Epithelial cell of esophagus (primary cell): ENCODE results near the gene ACTR3.

Source experiments
- DNase-seq: peaks from one replicate; pipeline ENCODE4 v3.0.0; 2010; ENCODE audit warnings: low read depth
- H3K4me3 ChIP-seq: 2 replicates; pipeline ENCODE4 v1.5.1; 2011; ENCODE audit warnings: mild to moderate bottlenecking, low read length, control low read depth
- CTCF ChIP-seq: IDR thresholded peaks from 2 replicates; pipeline ENCODE4 v1.5.1; 2011; ENCODE audit warnings: low read depth, mild to moderate bottlenecking, low read length, control low read depth, inconsistent platforms; ENCODE audit not compliant: insufficient read depth; ENCODE audit errors: missing control alignments

ACTR3 gene

DNA sequence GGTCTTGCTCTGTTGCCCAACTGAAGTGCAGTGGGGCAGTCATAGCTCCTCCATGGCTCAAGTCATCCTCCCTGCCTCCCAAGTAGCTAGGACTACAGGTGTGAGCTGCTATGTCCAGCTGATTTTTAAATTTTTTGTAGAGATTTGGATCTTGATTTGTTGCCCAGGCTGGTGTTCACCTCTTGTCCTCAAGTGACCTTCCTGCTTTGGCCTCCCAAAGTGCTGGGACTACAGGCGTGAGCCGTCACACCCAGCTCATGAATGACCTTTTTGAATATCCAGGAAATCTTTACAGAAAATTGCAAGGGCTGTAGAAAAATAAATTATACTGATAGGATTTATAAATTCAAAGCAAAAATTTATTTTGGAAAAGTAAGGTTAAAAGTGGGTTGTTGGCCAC lies 17.4 kb downstream of the ACTR3 start:
- no peak overlapping the region for H3K4me3 ChIP-seq
- TF ChIP-seq CTCF: no peak
- no peak for DNase-seq

GRCh38 chr2:113910110-113910717 lies 20.3 kb downstream of the ACTR3 start:
- peak; percentile 23 for DNase-seq
- no peak for TF ChIP-seq CTCF
- no peak overlapping the region for H3K4me3 ChIP-seq

DNA sequence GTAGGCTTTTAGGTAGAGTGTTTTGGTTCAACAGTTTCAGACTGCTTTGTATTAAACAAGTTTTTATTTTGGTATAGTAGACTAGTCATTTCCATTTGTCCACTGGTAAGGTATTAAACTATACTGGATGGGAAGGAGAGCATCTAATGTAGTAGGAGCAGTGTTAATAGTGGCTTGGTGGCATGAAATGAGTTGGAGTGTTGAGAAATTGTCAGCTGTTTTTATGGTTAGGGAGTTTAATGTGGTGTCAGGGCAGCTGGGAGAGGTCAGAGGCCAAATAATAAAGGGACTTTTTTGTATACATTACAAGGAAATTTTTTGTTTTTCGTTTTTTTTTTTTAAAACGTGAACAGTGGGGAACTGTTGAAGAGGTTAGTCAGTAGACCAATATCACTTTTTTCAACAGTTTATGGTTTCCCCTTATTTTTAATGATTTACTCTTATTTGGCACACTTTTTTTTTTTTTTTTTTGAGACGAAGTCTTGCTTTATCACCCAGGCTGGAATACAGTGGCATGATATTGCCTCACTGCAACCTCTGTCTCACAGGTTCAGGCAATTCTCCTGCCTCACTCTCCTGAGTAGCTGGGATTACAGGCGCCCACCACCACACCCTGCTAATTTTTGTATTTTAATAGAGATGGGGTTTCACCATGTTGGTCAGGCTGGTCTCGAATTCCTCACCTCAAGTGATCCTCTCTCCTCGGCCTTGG lies 21.2 kb downstream of the ACTR3 start:
- no peak for DNase-seq
- H3K4me3 ChIP-seq: no peak overlapping the region
- TF ChIP-seq CTCF: no peak

- no peak for DNase-seq
- H3K4me3 ChIP-seq: no peak overlapping the region
- no peak for TF ChIP-seq CTCF
Measured at GRCh38 chr2:113915082-113915819, 25.4 kb downstream of the ACTR3 start.

DNA sequence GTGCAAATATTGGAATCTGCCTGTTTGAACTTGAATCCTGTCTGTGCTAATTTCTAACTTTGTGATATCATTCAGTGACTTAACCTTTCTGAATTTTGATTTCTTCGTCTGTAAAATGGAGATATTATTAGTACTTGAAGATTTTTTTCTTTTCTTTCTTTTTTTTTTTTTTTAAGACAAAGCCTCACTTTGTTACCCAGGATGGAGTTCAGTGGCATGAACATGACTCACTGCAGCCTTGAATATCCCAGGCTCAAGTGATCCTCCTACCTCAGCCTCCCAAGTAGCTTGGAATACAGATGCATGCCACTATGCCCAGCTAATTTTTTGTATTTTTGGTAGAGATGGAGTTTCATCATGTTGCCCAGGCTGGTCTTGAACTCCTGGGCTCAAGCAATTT lies 28.3 kb downstream of the ACTR3 start:
- no peak for DNase-seq
- TF ChIP-seq CTCF: no peak
- no peak overlapping the region for H3K4me3 ChIP-seq

DNA sequence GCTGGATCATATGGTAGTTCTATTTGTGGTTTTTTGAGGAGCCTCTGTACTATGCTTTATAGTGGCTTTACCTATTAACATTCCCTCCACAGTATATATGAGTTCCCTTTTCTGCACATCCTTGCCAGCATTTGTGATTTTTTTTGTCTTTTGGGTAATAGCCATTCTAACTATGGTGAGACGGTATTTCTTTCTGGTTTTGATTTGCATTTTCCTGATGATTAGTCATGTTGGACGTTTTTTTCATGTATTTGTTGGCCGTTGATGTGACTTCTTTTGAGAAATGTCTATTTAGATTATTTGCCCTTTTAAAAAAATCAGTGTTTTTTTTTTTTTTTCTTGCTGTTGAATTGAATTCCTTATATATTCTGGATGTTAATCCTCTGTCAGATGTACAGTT lies 31.1 kb downstream of the ACTR3 start:
- TF ChIP-seq CTCF: no peak
- H3K4me3 ChIP-seq: no peak overlapping the region
- no peak for DNase-seq
